ENCODE results near the gene VAX1. TPM values are rescaled to one million over a fixed set of nuclear protein-coding genes. Genes with fewer than 3 reads are reported as not detected.
A peak's percentile ranks its signal among the peaks of the same experiment; 100 is the strongest.

VAX1 gene
- total and polyA plus RNA-seq, 2 of the 4 experiments (the other 2 are of a cell fraction) = not detected

DNA sequence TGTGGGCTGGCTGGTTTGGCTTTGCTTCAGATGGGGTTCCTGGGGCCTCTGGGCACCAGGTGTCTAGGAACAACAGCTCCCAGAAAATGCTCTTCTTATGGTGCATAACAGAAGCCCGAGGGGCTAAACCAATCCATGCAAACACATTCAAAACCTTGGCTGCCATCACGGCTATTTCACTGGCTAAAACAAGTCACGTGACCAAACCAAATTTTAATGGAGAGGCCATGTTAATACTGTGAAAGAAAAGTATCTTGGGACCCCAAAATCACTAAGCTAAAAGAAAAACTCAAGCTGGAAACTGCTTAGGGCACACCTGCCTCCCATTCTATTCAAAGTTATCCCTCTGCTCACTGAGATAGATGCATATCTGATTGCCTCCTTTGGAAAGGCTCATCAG is 40.1 kb upstream of the VAX1 start:
- intact Hi-C loops (cut with micrococcal nuclease) = no loop called here
- no peak overlapping the region for H3K18ac ChIP-seq (ENCODE audit: low read depth, low read length)
- H4K8ac ChIP-seq (ENCODE audit: low read depth in 2 of 2, low read length in 2 of 2) = no peak overlapping the region
- no peak overlapping the region for H2AFZ ChIP-seq (replicated peaks; ENCODE audit: low read length, poor library complexity)
- ATAC-seq (ENCODE audit: low read depth) = no peak
- no peak overlapping the region for H3K27ac ChIP-seq (ENCODE audit: insufficient read depth, low read length)
- BruUV-seq (replicated peaks) = no TSS peak
- no peak overlapping the region for H4K5ac ChIP-seq (ENCODE audit: low read depth, low read length)
- H2BK20ac ChIP-seq (ENCODE audit: low read depth, low read length) = no peak overlapping the region
- no peak overlapping the region for H2AK9ac ChIP-seq (replicated peaks; ENCODE audit: low read depth, low read length, poor library complexity)
- ChIA-PET CTCF (interaction anchor here (1.5 kb wide), 1 partner anchor 381 kb away, joined by 4 read pairs; no protein-coding TSS in a partner anchor), POLR2A (ENCODE audit: unreplicated experiment) (no interaction called here)
- H3K9me3 ChIP-seq (ENCODE audit: control insufficient read depth, insufficient read depth, low read length) = no peaks in the 10 kb centered on the region
- in situ Hi-C loops (cut with MboI; ENCODE audit: low sequenced_read_pairs) = loop anchor here (5.0 kb wide), 1 partner anchor 506 kb away; no protein-coding TSS in a partner anchor
- H3K4me1 ChIP-seq (ENCODE audit: control insufficient read depth, insufficient read depth, low read length) = no peaks in the 10 kb centered on the region
- no peak overlapping the region for H3K4me3 ChIP-seq (ENCODE audit: insufficient read depth, low read depth, low read length)
- no peaks in the 10 kb centered on the region for H4K20me1 ChIP-seq (ENCODE audit: insufficient read depth, low read length)
- no peak overlapping the region for H2AK5ac ChIP-seq (ENCODE audit: low read depth, low read length)
- no peak overlapping the region for H2BK5ac ChIP-seq (ENCODE audit: low read depth, low read length, poor library complexity, severe bottlenecking)
- no peaks in the 10 kb centered on the region for H3K36me3 ChIP-seq (ENCODE audit: control insufficient read depth, insufficient read depth, low read length)
- no peak overlapping the region for H2BK120ac ChIP-seq (ENCODE audit: low read depth, low read length)
- WGBS, 2 experiments (ENCODE audit: extremely low coverage in 2 of 2, insufficient read length in 1 of 2) = no CpG with 5 or more reads among the region's 3 CpGs
- H3K56ac ChIP-seq (ENCODE audit: extremely low read depth, insufficient read depth, low read length) = no peak overlapping the region
- TF ChIP-seq, protein P1, sequence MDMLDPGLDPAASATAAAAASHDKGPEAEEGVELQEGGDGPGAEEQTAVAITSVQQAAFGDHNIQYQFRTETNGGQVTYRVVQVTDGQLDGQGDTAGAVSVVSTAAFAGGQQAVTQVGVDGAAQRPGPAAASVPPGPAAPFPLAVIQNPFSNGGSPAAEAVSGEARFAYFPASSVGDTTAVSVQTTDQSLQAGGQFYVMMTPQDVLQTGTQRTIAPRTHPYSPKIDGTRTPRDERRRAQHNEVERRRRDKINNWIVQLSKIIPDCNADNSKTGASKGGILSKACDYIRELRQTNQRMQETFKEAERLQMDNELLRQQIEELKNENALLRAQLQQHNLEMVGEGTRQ (IDR thresholded peaks at IDR 0.05; ENCODE audit: low read depth, low read length) = peak; percentile 29; the same call in 1 of the 2 replicates
- TF ChIP-seq FOS (IDR thresholded peaks at IDR 0.05; ENCODE audit: low read depth, low read length) (no peak), MXI1 (IDR thresholded peaks at IDR 0.05; ENCODE audit: borderline replicate concordance, low read depth, low read length) (no peak), POLR2A (IDR thresholded peaks at IDR 0.05; ENCODE audit: low read depth, low read length) (no peak), MAFK (IDR thresholded peaks at IDR 0.05; ENCODE audit: low read depth, low read length) (no peak)
- TF ChIP-seq, protein P2, sequence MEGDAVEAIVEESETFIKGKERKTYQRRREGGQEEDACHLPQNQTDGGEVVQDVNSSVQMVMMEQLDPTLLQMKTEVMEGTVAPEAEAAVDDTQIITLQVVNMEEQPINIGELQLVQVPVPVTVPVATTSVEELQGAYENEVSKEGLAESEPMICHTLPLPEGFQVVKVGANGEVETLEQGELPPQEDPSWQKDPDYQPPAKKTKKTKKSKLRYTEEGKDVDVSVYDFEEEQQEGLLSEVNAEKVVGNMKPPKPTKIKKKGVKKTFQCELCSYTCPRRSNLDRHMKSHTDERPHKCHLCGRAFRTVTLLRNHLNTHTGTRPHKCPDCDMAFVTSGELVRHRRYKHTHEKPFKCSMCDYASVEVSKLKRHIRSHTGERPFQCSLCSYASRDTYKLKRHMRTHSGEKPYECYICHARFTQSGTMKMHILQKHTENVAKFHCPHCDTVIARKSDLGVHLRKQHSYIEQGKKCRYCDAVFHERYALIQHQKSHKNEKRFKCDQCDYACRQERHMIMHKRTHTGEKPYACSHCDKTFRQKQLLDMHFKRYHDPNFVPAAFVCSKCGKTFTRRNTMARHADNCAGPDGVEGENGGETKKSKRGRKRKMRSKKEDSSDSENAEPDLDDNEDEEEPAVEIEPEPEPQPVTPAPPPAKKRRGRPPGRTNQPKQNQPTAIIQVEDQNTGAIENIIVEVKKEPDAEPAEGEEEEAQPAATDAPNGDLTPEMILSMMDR (conservative IDR thresholded peaks at IDR 0.05; ENCODE audit: low read depth, low read length) = no peak
- H3K79me1 ChIP-seq (ENCODE audit: low read depth in 1 of 2, low read length in 2 of 2) = no peaks in the 10 kb centered on the region
- H3K4ac ChIP-seq (ENCODE audit: low read depth, low read length) = no peak overlapping the region
- no peak for DNase-seq
- no peak overlapping the region for H3K4me2 ChIP-seq (ENCODE audit: low read depth, low read length)
- H3K9ac ChIP-seq (ENCODE audit: low read depth, low read length) = no peak overlapping the region
- dilution Hi-C loops (cut with HindIII; ENCODE audit: low sequenced_read_pairs, unreplicated experiment) = no loop called here
- no peak overlapping the region for H3K23ac ChIP-seq (ENCODE audit: low read depth, low read length)
- no peak overlapping the region for H3K14ac ChIP-seq (replicated peaks; ENCODE audit: low read depth, low read length)
- H2BK15ac ChIP-seq (ENCODE audit: low read depth, low read length) = no peak overlapping the region
- H3K27me3 ChIP-seq (ENCODE audit: control insufficient read depth, insufficient read depth, low read length) = peaks cover 6% of the 10 kb centered on the region
- H4K91ac ChIP-seq (ENCODE audit: insufficient read depth, low read depth, low read length) = no peak overlapping the region
- no peaks in the 10 kb centered on the region for H3K9me1 ChIP-seq (ENCODE audit: insufficient read depth, low read length)
